ENCODE results near the gene PTPRM.

PTPRM gene

DNA sequence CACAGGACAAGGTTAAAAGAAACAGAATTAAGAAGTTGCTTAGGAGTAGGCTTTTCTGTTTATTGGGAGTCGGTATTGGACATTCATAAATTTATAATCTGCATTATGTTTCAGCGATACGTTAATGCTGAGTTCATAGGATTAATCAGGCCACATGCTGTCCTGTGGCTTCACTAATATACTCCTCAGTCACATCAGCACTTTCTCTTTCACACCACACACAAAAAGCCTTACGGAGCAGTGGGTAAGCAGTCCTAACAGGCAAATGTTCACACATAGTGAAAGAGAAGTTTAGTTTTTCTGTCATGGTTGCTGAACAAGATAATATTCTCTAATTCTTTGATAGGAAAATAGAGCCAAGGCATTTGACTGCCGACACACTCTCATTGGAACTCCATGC is 630.4 kb downstream of the PTPRM start:
- DNase-seq (no peak), ATAC-seq (ENCODE audit: insufficient read depth, low read depth) (no peak)
- Histone ChIP-seq H4K20me1 (ENCODE audit: insufficient read depth, low read length) (no peaks in the 10 kb centered on the region), H3K4me1 (ENCODE audit: insufficient read depth, low read length) (no peaks in the 10 kb centered on the region), H3K27ac (ENCODE audit: low read length) (no peak overlapping the region), H3K9ac (ENCODE audit: low read depth, low read length) (no peak overlapping the region), H3K36me3 (ENCODE audit: insufficient read depth, low read length) (no peaks in the 10 kb centered on the region), H3K4me3 (ENCODE audit: low read depth in 1 of 2, low read length in 2 of 2) (no peak overlapping the region), H2AFZ (ENCODE audit: low read depth, low read length) (no peak overlapping the region), H3K27me3 (ENCODE audit: insufficient read depth, low read length, poor library complexity) (no peaks in the 10 kb centered on the region), H3K9me3 (ENCODE audit: insufficient read depth, low read length, severe bottlenecking) (no peaks in the 10 kb centered on the region), H3K4me2 (ENCODE audit: insufficient read depth, low read length) (no peak overlapping the region), H3K79me2 (ENCODE audit: insufficient read depth, low read length) (no peaks in the 10 kb centered on the region)
- TF ChIP-seq CTCF (IDR thresholded peaks at IDR 0.05; ENCODE audit: borderline replicate concordance, extremely low read depth, low read length, poor library complexity, severe bottlenecking) = no peak
- no peak for TF ChIP-seq EZH2 (IDR thresholded peaks at IDR 0.05; ENCODE audit: borderline replicate concordance, low read depth, low read length, severe bottlenecking)

- Histone ChIP-seq H3K79me2 (ENCODE audit: insufficient read depth, low read length) (no peaks in the 10 kb centered on the region), H3K27ac (ENCODE audit: low read length) (no peak overlapping the region), H3K27me3 (ENCODE audit: insufficient read depth, low read length, poor library complexity) (no peaks in the 10 kb centered on the region), H3K36me3 (ENCODE audit: insufficient read depth, low read length) (no peaks in the 10 kb centered on the region), H3K4me3 (ENCODE audit: low read depth in 1 of 2, low read length in 2 of 2) (no peak overlapping the region), H3K4me2 (ENCODE audit: insufficient read depth, low read length) (no peak overlapping the region), H3K9ac (ENCODE audit: low read depth, low read length) (no peak overlapping the region), H3K4me1 (ENCODE audit: insufficient read depth, low read length) (no peaks in the 10 kb centered on the region), H4K20me1 (ENCODE audit: insufficient read depth, low read length) (no peaks in the 10 kb centered on the region), H3K9me3 (ENCODE audit: insufficient read depth, low read length, severe bottlenecking) (no peaks in the 10 kb centered on the region), H2AFZ (ENCODE audit: low read depth, low read length) (no peak overlapping the region)
- DNase-seq (no peak), ATAC-seq (ENCODE audit: insufficient read depth, low read depth) (no peak)
- TF ChIP-seq CTCF (IDR thresholded peaks at IDR 0.05; ENCODE audit: borderline replicate concordance, extremely low read depth, low read length, poor library complexity, severe bottlenecking) (no peak), EZH2 (IDR thresholded peaks at IDR 0.05; ENCODE audit: borderline replicate concordance, low read depth, low read length, severe bottlenecking) (no peak)
Observed at GRCh38 chr18:8207996-8208395, 640.9 kb downstream of the PTPRM start.

DNA sequence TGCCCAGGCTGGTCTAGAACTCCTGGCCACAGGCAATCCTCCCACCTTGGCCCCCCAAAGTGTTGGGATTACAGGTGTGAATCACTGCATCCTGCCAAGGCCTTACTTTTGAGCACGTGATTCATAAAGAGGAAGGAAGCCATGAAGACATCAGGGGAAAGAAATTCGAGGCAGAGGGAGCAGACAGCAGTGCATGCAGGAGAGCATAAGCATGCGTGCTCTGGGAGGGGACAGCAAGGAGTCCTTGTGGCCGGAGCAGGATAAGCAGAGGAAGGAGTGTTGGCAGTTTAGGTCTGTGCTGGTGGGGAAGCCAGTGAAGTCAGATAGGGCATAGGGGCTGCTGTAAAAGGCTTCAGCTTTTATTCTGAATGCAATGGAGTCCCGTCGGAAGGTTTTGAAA is 641.6 kb downstream of the PTPRM start:
- Histone ChIP-seq H4K20me1 (ENCODE audit: insufficient read depth, low read length) (no peaks in the 10 kb centered on the region), H3K27ac (ENCODE audit: low read length) (no peak overlapping the region), H3K9ac (ENCODE audit: low read depth, low read length) (no peak overlapping the region), H3K9me3 (ENCODE audit: insufficient read depth, low read length, severe bottlenecking) (no peaks in the 10 kb centered on the region), H3K4me2 (ENCODE audit: insufficient read depth, low read length) (no peak overlapping the region), H3K4me3 (ENCODE audit: low read depth in 1 of 2, low read length in 2 of 2) (no peak overlapping the region), H3K27me3 (ENCODE audit: insufficient read depth, low read length, poor library complexity) (no peaks in the 10 kb centered on the region), H3K79me2 (ENCODE audit: insufficient read depth, low read length) (no peaks in the 10 kb centered on the region), H2AFZ (ENCODE audit: low read depth, low read length) (no peak overlapping the region), H3K36me3 (ENCODE audit: insufficient read depth, low read length) (no peaks in the 10 kb centered on the region), H3K4me1 (ENCODE audit: insufficient read depth, low read length) (no peaks in the 10 kb centered on the region)
- ATAC-seq (ENCODE audit: insufficient read depth, low read depth) (no peak), DNase-seq (no peak)
- no peak for TF ChIP-seq EZH2 (IDR thresholded peaks at IDR 0.05; ENCODE audit: borderline replicate concordance, low read depth, low read length, severe bottlenecking)
- no peak for TF ChIP-seq CTCF (IDR thresholded peaks at IDR 0.05; ENCODE audit: borderline replicate concordance, extremely low read depth, low read length, poor library complexity, severe bottlenecking)

Data from DND-41 (cell line).